SK-N-SH (cell line): ENCODE results near the gene TRIM67.
"Not testable (repeated sequence)": the region's sequence is repeated elsewhere in the genome, so short reads cannot be mapped to it uniquely, and the experiment has no call there.

Experiments
- RAD21 ChIP-seq: IDR thresholded peaks from 2 replicates; pipeline ENCODE4 v1.6.1; 2012; ENCODE audit warnings: mild to moderate bottlenecking, low read length
- TF ChIP-seq, protein P1 (sequence below): fragments of 200-600 bp; sonication (generic); IDR thresholded peaks from 2 replicates; pipeline ENCODE4 v1.6.1; 2017; ENCODE audit warnings: antibody characterized with exemption, mild to moderate bottlenecking, moderate library complexity

- not testable (repeated sequence) for TF ChIP-seq RAD21
- TF ChIP-seq, protein P1, sequence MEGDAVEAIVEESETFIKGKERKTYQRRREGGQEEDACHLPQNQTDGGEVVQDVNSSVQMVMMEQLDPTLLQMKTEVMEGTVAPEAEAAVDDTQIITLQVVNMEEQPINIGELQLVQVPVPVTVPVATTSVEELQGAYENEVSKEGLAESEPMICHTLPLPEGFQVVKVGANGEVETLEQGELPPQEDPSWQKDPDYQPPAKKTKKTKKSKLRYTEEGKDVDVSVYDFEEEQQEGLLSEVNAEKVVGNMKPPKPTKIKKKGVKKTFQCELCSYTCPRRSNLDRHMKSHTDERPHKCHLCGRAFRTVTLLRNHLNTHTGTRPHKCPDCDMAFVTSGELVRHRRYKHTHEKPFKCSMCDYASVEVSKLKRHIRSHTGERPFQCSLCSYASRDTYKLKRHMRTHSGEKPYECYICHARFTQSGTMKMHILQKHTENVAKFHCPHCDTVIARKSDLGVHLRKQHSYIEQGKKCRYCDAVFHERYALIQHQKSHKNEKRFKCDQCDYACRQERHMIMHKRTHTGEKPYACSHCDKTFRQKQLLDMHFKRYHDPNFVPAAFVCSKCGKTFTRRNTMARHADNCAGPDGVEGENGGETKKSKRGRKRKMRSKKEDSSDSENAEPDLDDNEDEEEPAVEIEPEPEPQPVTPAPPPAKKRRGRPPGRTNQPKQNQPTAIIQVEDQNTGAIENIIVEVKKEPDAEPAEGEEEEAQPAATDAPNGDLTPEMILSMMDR = not testable (repeated sequence)
These were observed 50.4 kb downstream of the TRIM67 start for GRCh38 chr1:231212301-231212700.
